B cell (primary cell): ENCODE results near the gene BCL7C. TPM values are rescaled to one million over a fixed set of nuclear protein-coding genes. Genes with fewer than 3 reads are reported as not detected.

ENCODE experiments used
- ATAC-seq: fragments of 200-7000 bp; cut with Tn5 transposase; one replicate; pipeline ENCODE4 v1.10.0; 2021; ENCODE audit warnings: low read depth, mild to moderate bottlenecking, moderate number of reproducible peaks, moderate library complexity
- CTCF ChIA-PET: fragments of 350-600 bp; sonication (Branson Sonifier 250); formaldehyde crosslinking; loops from one replicate; lab custom pipeline; 2021; ENCODE audit warnings: antibody characterized with exemption, inconsistent platforms; lab: Charles Lee
- POLR2A ChIA-PET: fragments of 350-600 bp; sonication (Branson Sonifier 250); formaldehyde crosslinking; loops from one replicate; lab custom pipeline; 2021; ENCODE audit warnings: antibody characterized with exemption; lab: Charles Lee
- DNase-seq: peaks from one replicate; pipeline ENCODE4 v3.0.0; 2013
- H2AFZ ChIP-seq: 2 replicates; pipeline ENCODE4 v1.6.1; 2012; ENCODE audit warnings: mild to moderate bottlenecking, low read depth, low read length; ENCODE audit not compliant: insufficient read depth, poor library complexity, severe bottlenecking
- H3K27ac ChIP-seq, 2 donors: 1 replicate in 1 of 2; 2 replicates in 1 of 2; pipeline ENCODE4 v1.5.1; 2012 to 2013; ENCODE audit warnings: low read length in 2 of 2, mild to moderate bottlenecking in 2 of 2, moderate library complexity in 1 of 2
- H3K27me3 ChIP-seq, 4 experiments: fragments of 200-600 bp in 1 of 4; sonication (generic) in 1 of 4; replicated peaks in 1 of 4; 1 replicate in 2 of 4; 2 replicates in 2 of 4; pipeline versions ENCODE4 v1.6.1 to v1.7.0; 2013 to 2016; ENCODE audit warnings: low read length in 3 of 4, mild to moderate bottlenecking in 2 of 4, mixed read lengths in 1 of 4, moderate library complexity in 1 of 4; ENCODE audit not compliant: insufficient read depth in 4 of 4, control insufficient read depth in 3 of 4; ENCODE audit errors: control extremely low read depth in 1 of 4
- H3K36me3 ChIP-seq, 2 experiments: replicated peaks in 1 of 2; 1 replicate in 1 of 2; 2 replicates in 1 of 2; pipeline versions ENCODE4 v1.6.1 to v1.7.1; 2013; ENCODE audit warnings: low read length in 1 of 2; ENCODE audit not compliant: insufficient read depth in 2 of 2, control insufficient read depth in 1 of 2; ENCODE audit errors: control extremely low read depth in 1 of 2, extremely low read depth in 1 of 2
- H3K4me1 ChIP-seq, 2 donors: fragments of 200-600 bp in 1 of 2; sonication (generic) in 1 of 2; 1 replicate in 1 of 2; 2 replicates in 1 of 2; pipeline versions ENCODE4 v1.5.1 to v1.6.1; 2013 to 2017; ENCODE audit warnings: low read length in 2 of 2; ENCODE audit not compliant: control insufficient read depth in 2 of 2, insufficient read depth in 2 of 2
- H3K4me2 ChIP-seq: replicated peaks from 2 replicates; pipeline ENCODE3; 2012; ENCODE audit warnings: mild to moderate bottlenecking, low read depth, low read length; ENCODE audit not compliant: poor library complexity, severe bottlenecking
- H3K4me3 ChIP-seq, 5 experiments: fragments of 200-600 bp in 1 of 5; sonication (generic) in 1 of 5; 1 replicate in 3 of 5; 2 replicates in 2 of 5; pipeline versions ENCODE4 v1.5.1 to v1.7.0; 2011 to 2016; ENCODE audit warnings: low read length in 4 of 5, mild to moderate bottlenecking in 4 of 5, low read depth in 2 of 5, control low read depth in 1 of 5, moderate library complexity in 1 of 5; ENCODE audit not compliant: insufficient read depth in 1 of 5; ENCODE audit errors: control extremely low read depth in 1 of 5, extremely low read depth in 1 of 5
- H3K79me2 ChIP-seq: fragments of 200-600 bp; sonication (generic); one replicate; pipeline ENCODE4 v1.6.0; 2016; ENCODE audit warnings: low read length; ENCODE audit not compliant: control insufficient read depth, insufficient read depth
- H3K9ac ChIP-seq: fragments of 200-600 bp; sonication (generic); 2 replicates; pipeline ENCODE4 v1.6.1; 2017; ENCODE audit warnings: mild to moderate bottlenecking, low read length, moderate library complexity
- H3K9me3 ChIP-seq, 3 donors: one replicate each; pipeline versions ENCODE4 v1.6.1 to v1.7.1; 2013; ENCODE audit warnings: low read length in 2 of 3; ENCODE audit not compliant: control insufficient read depth in 2 of 3, insufficient read depth in 1 of 3; ENCODE audit errors: control extremely low read depth in 1 of 3
- H4K20me1 ChIP-seq: 2 replicates; pipeline ENCODE4 v1.6.0; 2012; ENCODE audit warnings: mild to moderate bottlenecking, low read length; ENCODE audit not compliant: insufficient read depth, control insufficient read depth, poor library complexity, severe bottlenecking
- H3K27ac Mint-ChIP-seq: one replicate; pipeline ENCODE4 v1.8.0; 2021; ENCODE audit warnings: mixed read lengths
- H3K27me3 Mint-ChIP-seq: one replicate; pipeline ENCODE4 v1.8.0; 2021; ENCODE audit warnings: mixed read lengths
- H3K4me1 Mint-ChIP-seq: one replicate; pipeline ENCODE4 v1.8.0; 2021; ENCODE audit warnings: mixed read lengths
- H3K4me3 Mint-ChIP-seq: one replicate; pipeline ENCODE4 v1.8.0; 2021; ENCODE audit warnings: mixed read lengths
- H3K9me3 Mint-ChIP-seq: one replicate; pipeline ENCODE4 v1.8.0; 2022; ENCODE audit warnings: mixed read lengths; ENCODE audit not compliant: insufficient read depth
- CTCF ChIP-seq: fragments of 200-600 bp; IDR thresholded peaks from one replicate; pipeline ENCODE4 v1.8.0; 2022; ENCODE audit warnings: antibody characterized with exemption, mild to moderate bottlenecking
- EZH2 ChIP-seq: IDR thresholded peaks from 2 replicates; pipeline ENCODE4 v1.6.1; 2012; ENCODE audit warnings: borderline replicate concordance, low read depth, mild to moderate bottlenecking, moderate library complexity, low read length; ENCODE audit not compliant: insufficient read depth, poor library complexity, severe bottlenecking
- WGBS: methylation state at CpG from one replicate; pipeline ENCODE4 v1.1.5; 2013; ENCODE audit warnings: missing lambda C conversion rate; ENCODE audit not compliant: insufficient coverage; 5-methylcytosine and 5-hydroxymethylcytosine counted together
- intact Hi-C: fragments of 100-400 bp; cut with micrococcal nuclease; formaldehyde crosslinking; loops from one replicate; pipeline ENCODE4 v1.10.0; 2022
- polyA plus RNA-seq: library from polyadenylated mRNA; depleted of rRNA; stranded (reverse); fragments of >200 nt; gene quantifications from 2 replicates; pipeline ENCODE4 v1.2.3, GENCODE V29; 2012
- total RNA-seq, 2 donors: library from RNA; stranded (reverse); fragments of 120-200 nt in 1 of 2; gene quantifications; 1 replicate in 1 of 2; 2 replicates in 1 of 2; pipeline versions ENCODE4 v1.2.3 to v1.2.4, GENCODE V29; 2013 to 2022

BCL7C gene
- total and polyA plus RNA-seq, 2 donors (not counting 1 experiment from before 2014, with no cell fraction given): 17.1 to 30.5 TPM

GRCh38 chr16:30926937-30927788 lies 33.3 kb upstream of the BCL7C start:
- H3K4me3 ChIP-seq: no peak overlapping the region
- CTCF ChIA-PET: interaction anchor here (2.3 to 5.0 kb wide), 2 partner anchors 15 to 23 kb away, joined by 4 to 23 read pairs; no protein-coding TSS in a partner anchor

More at GRCh38 chr16:30926937-30927788, 33.3 kb upstream of the BCL7C start:
- no peak overlapping the region for H3K4me3 Mint-ChIP-seq
- Histone ChIP-seq H3K9me3 (no peaks in the 10 kb centered on the region), H3K36me3 (peaks cover 0 to 14% of the 10 kb centered on the region in 2 experiments), H3K4me1 (peaks cover 0 to 11% of the 10 kb centered on the region in 2 donors), H3K27me3 (no peaks in the 10 kb centered on the region), H3K79me2 (no peaks in the 10 kb centered on the region), H3K27ac (no peak overlapping the region), H4K20me1 (no peaks in the 10 kb centered on the region), H3K4me2 (no peak overlapping the region), H2AFZ (no peak overlapping the region), H3K9ac (no peak overlapping the region)
- H3K4me1 Mint-ChIP-seq: peaks cover 13% of the 10 kb centered on the region
- H3K27ac Mint-ChIP-seq: no peak overlapping the region
- no peaks in the 10 kb centered on the region for H3K27me3 Mint-ChIP-seq
- TF ChIP-seq CTCF: no peak
- no peak for TF ChIP-seq EZH2
- ATAC-seq: no peak
- 95% methylated on average over 15 of the region's 22 CpGs for whole genome bisulfite sequencing
- H3K9me3 Mint-ChIP-seq: no peaks in the 10 kb centered on the region
- POLR2A ChIA-PET: interaction anchor here (0.6 to 0.9 kb wide), 3 partner anchors 83 to 186 kb away, joined by 3 to 4 read pairs (median 4); no protein-coding TSS in a partner anchor
- DNase-seq: no peak
- intact Hi-C loops: no loop called here
